Fibroblast of lung (primary cell): ENCODE data around the gene FCGBP.
"Not testable (repeated sequence)": the region's sequence is repeated elsewhere in the genome, so short reads cannot be mapped to it uniquely, and the experiment has no call there.

Experiments
- EZH2 ChIP-seq: IDR thresholded peaks from 2 replicates; pipeline ENCODE4 v1.5.1; 2012; ENCODE audit warnings: low read length, control low read depth, mild to moderate bottlenecking; ENCODE audit errors: missing control alignments
- TF ChIP-seq, protein P1 (sequence below), 2 donors: IDR thresholded peaks in 1 of 2; conservative IDR thresholded peaks in 1 of 2; 1 replicate in 1 of 2; 2 replicates in 1 of 2; pipeline ENCODE4 v1.5.1; 2011 to 2012; ENCODE audit warnings: low read length in 2 of 2, control low read depth in 1 of 2, inconsistent platforms in 1 of 2, low read depth in 1 of 2, mild to moderate bottlenecking in 1 of 2

DNA sequence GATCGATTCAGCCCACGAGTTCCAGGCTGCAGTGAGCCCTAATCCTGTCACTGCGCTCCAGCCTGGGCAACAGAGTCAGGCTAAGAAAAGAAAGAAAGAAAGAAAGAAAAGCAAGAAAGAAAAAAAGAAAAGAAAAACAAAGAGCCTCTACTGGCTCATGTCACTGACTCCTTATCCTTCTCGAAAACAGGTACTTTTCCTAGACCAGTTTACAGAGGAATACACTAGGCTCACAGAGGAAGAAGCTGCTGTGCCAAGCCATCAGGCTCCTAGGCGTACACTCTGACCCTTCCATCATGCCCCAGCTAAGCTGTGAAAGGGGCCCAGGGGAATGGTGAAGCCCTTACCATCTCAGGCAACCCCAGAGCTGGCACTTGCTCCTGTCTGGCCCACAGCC lies 41.9 kb downstream of the FCGBP start:
- TF ChIP-seq EZH2, result not testable (repeated sequence)
- TF ChIP-seq, protein P1, sequence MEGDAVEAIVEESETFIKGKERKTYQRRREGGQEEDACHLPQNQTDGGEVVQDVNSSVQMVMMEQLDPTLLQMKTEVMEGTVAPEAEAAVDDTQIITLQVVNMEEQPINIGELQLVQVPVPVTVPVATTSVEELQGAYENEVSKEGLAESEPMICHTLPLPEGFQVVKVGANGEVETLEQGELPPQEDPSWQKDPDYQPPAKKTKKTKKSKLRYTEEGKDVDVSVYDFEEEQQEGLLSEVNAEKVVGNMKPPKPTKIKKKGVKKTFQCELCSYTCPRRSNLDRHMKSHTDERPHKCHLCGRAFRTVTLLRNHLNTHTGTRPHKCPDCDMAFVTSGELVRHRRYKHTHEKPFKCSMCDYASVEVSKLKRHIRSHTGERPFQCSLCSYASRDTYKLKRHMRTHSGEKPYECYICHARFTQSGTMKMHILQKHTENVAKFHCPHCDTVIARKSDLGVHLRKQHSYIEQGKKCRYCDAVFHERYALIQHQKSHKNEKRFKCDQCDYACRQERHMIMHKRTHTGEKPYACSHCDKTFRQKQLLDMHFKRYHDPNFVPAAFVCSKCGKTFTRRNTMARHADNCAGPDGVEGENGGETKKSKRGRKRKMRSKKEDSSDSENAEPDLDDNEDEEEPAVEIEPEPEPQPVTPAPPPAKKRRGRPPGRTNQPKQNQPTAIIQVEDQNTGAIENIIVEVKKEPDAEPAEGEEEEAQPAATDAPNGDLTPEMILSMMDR (conservative IDR thresholded peaks at IDR 0.05 in 1 of 2, IDR thresholded peaks at IDR 0.05 in 1 of 2; ENCODE audit: low read depth in 1 of 2, low read length in 2 of 2), result not testable (repeated sequence)
